RWPE1 (cell line): ENCODE results near the gene TAF5L.

ENCODE experiments used
- CTCF ChIA-PET: fragments of 350-600 bp; sonication (Branson Sonifier 250); formaldehyde crosslinking; extraction: SDS; loops from one replicate; lab custom pipeline; 2021; lab: Yijun Ruan, JAX
- POLR2A ChIA-PET: fragments of 400-600 bp; formaldehyde crosslinking; extraction: SDS; loops from one replicate; lab custom pipeline; 2020; ENCODE audit warnings: antibody characterized with exemption; ENCODE audit not compliant: low non-redundant PET; lab: Yijun Ruan, JAX
- DNase-seq: peaks from one replicate; pipeline ENCODE4 v3.0.0; 2012; ENCODE audit warnings: low spot score
- H3K27ac ChIP-seq: fragments of 450-650 bp; 2 replicates; pipeline ENCODE4 v1.5.1; 2017
- CTCF ChIP-seq: fragments of 450-650 bp; conservative IDR thresholded peaks from 2 replicates; pipeline ENCODE4 v1.5.1; 2017; ENCODE audit warnings: low read depth, mild to moderate bottlenecking

TAF5L gene

DNA sequence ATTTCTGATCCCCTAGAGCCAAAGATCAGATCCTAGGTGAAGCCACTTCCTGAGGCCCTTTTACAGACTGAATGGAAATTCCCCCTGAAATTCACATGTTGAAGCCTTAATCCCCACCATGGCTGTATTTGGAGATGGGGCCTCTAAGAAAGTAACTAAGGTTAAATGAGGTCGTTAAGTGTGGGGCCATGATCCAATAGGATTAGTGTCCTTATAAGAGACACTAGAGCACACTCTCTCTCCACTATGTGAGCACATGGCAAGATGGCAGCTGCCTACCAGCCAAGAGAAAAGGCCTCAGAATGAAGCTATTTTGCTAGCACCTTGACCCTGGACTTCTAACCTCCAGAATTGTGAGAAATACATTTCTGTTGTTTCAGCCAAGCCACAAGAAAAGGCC is 81.3 kb downstream of the TAF5L start:
- TF ChIP-seq CTCF, result no peak
- H3K27ac ChIP-seq, result no peak overlapping the region
- CTCF ChIA-PET, result no interaction called here
- DNase-seq, result no peak
- POLR2A ChIA-PET, result no interaction called here
